Activated naive CD8-positive, alpha-beta T cell treated with anti-CD3 and anti-CD28 coated beads for 36 hours (primary cell): ENCODE measurements around the gene PLXNB3. TPM values are rescaled to one million over a fixed set of nuclear protein-coding genes. Genes with fewer than 3 reads are reported as not detected.

Source experiments
- DNase-seq: peaks from one replicate; pipeline ENCODE4 v3.0.0; 2021
- H3K27ac Mint-ChIP-seq: one replicate; pipeline ENCODE4 v1.8.0; 2022; ENCODE audit warnings: mild to moderate bottlenecking, moderate library complexity, mixed read lengths
- H3K27me3 Mint-ChIP-seq: one replicate; pipeline ENCODE4 v1.8.0; 2022; ENCODE audit warnings: mild to moderate bottlenecking, mixed read lengths
- H3K36me3 Mint-ChIP-seq: one replicate; pipeline ENCODE4 v1.8.0; 2021; ENCODE audit warnings: mild to moderate bottlenecking, mixed read lengths
- H3K4me1 Mint-ChIP-seq: one replicate; pipeline ENCODE4 v1.8.0; 2021; ENCODE audit warnings: mixed read lengths
- H3K4me3 Mint-ChIP-seq: one replicate; pipeline ENCODE4 v1.8.0; 2022; ENCODE audit warnings: mild to moderate bottlenecking, moderate library complexity, mixed read lengths
- H3K9me3 Mint-ChIP-seq: one replicate; pipeline ENCODE4 v1.8.0; 2022; ENCODE audit warnings: mixed read lengths
- total RNA-seq, 2 experiments: library from RNA; stranded (reverse); gene quantifications; one replicate each; pipeline ENCODE4 v1.2.3, GENCODE V29; 2021

Gene PLXNB3
- 1 to 10 TPM; 2.8 to 4.2 TPM for total RNA-seq

GRCh38 chrX:153763989-153764755 lies at the start of gene PLXNB3:
Gene PLXNB3 (plus strand): TSS chrX:153764249. CDS start chrX:153765536, 1,287 bp downstream.
- H3K27me3 Mint-ChIP-seq, result no peaks in the 10 kb centered on the region
- no peak within 1 kb of the TSS for H3K4me3 Mint-ChIP-seq

DNA sequence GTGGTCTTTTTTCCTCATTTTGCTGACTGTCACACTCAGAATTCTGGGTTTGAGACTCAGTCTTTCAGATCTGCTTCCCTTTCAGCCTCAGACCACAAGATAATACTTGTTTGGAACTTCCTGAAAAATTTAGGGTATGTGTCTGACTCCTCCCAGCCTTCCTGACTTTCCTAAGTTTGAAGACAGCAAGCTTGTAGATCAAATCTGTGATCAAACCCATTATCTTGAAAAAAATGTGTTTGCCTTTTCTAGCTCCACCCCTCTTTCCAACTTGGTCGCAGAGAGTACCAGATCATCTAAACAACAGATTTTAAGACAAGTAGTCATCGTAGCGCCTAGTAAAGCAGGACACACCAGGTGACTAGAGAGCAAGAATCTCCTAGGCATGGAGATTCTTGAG lies 49.8 kb upstream of the PLXNB3 start:
- Mint-ChIP-seq H3K36me3 (peaks cover 10% of the 10 kb centered on the region), H3K9me3 (no peaks in the 10 kb centered on the region), H3K4me1 (peaks cover 1% of the 10 kb centered on the region), H3K27ac (no peak overlapping the region), H3K4me3 (no peak overlapping the region), H3K27me3 (no peaks in the 10 kb centered on the region)
- DNase-seq, result no peak

More at GRCh38 chrX:153763989-153764755, at the start of gene PLXNB3:
- no peaks in the 10 kb centered on the region for H3K9me3 Mint-ChIP-seq
- no peak within 1 kb of the TSS for H3K27ac Mint-ChIP-seq
- DNase-seq, result peak; percentile 75
- no peaks in the 10 kb centered on the region for H3K36me3 Mint-ChIP-seq
- H3K4me1 Mint-ChIP-seq, result peaks cover 9% of the 10 kb centered on the region

DNA sequence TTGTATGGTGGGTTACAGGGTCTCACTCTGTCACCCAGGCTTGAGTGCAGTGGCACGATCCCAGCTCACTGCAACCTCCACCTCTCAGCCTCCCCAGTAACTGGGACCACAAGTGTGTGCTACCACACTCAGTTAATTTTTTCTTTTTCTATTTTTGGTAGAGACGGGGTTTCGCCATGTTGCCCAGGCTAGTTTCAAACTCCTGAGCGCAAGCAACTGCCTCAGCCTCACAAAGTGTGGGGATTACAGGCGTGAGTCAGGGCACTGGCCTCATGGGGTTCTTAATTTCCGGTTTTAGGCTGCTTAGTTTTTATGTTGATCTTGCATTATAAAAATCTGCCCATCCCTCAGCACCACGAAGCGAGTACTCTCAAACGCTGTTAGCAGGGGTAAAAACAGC lies 46.6 kb upstream of the PLXNB3 start:
- Mint-ChIP-seq H3K27me3 (no peaks in the 10 kb centered on the region), H3K4me3 (no peak overlapping the region), H3K9me3 (no peaks in the 10 kb centered on the region), H3K27ac (no peak overlapping the region), H3K4me1 (peaks cover 16% of the 10 kb centered on the region), H3K36me3 (peaks cover 20% of the 10 kb centered on the region)
- no peak for DNase-seq

DNA sequence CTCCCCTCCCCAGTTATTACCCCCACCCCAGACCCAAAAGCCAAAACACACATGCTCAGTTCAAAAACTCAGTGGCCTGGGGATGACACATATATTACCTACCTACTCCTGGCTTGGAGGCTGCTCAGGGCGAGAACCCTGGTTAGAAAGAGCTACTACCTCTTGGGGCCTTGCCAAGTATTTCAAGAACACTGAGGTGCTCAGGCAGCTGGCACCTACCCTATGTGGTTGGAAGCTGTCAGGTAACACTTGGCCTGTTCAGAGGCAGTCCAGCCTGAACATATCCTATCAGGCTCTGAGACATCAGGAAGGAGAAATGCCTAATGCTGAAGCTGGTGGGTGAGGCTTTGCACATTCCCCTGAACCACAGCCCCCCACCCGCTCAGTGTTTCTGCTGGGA lies 44.8 kb upstream of the PLXNB3 start:
- Mint-ChIP-seq H3K4me1 (peaks cover 18% of the 10 kb centered on the region), H3K27ac (no peak overlapping the region), H3K4me3 (no peak overlapping the region), H3K36me3 (peaks cover 24% of the 10 kb centered on the region), H3K27me3 (no peaks in the 10 kb centered on the region), H3K9me3 (no peaks in the 10 kb centered on the region)
- DNase-seq, result no peak

DNA sequence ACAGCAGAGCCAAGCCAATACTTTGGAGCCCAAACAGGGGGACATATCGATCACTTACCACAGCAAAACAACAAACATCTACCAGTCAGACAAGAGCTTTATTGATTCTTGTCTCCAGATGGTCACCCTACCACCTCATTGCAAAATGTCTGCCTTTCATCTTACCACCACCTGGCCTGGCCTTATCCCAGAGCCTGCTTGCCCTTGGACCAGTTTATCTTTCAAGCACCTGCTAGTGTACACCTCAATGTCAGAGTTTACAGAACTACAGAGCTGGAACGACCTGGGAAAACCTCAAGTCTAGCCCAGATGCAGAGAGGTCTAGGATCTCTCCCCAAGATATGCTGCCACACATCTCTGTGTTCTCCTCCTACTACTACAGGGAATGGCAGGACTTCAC lies 44.3 kb upstream of the PLXNB3 start:
- no peak overlapping the region for H3K27ac Mint-ChIP-seq
- H3K27me3 Mint-ChIP-seq, result no peaks in the 10 kb centered on the region
- peaks cover 18% of the 10 kb centered on the region for H3K4me1 Mint-ChIP-seq
- H3K9me3 Mint-ChIP-seq, result no peaks in the 10 kb centered on the region
- no peak for DNase-seq
- peaks cover 24% of the 10 kb centered on the region for H3K36me3 Mint-ChIP-seq
- no peak overlapping the region for H3K4me3 Mint-ChIP-seq

GRCh38 chrX:153722704-153723350 lies 41.2 kb upstream of the PLXNB3 start:
- H3K27me3 Mint-ChIP-seq, result no peaks in the 10 kb centered on the region
- peak overlapping the region; percentile 87 for H3K4me3 Mint-ChIP-seq
- DNase-seq, result no peak
- H3K27ac Mint-ChIP-seq, result peak overlapping the region; percentile 83
- peaks cover 22% of the 10 kb centered on the region for H3K36me3 Mint-ChIP-seq
- peaks cover 27% of the 10 kb centered on the region for H3K4me1 Mint-ChIP-seq
- no peaks in the 10 kb centered on the region for H3K9me3 Mint-ChIP-seq

GRCh38 chrX:153723351-153724251 lies 40.4 kb upstream of the PLXNB3 start:
- H3K4me3 Mint-ChIP-seq, result peak overlapping the region; percentile 87
- peak overlapping the region; percentile 83 for H3K27ac Mint-ChIP-seq
- DNase-seq, result peak; percentile 61
- peaks cover 22% of the 10 kb centered on the region for H3K36me3 Mint-ChIP-seq
- no peaks in the 10 kb centered on the region for H3K27me3 Mint-ChIP-seq
- no peaks in the 10 kb centered on the region for H3K9me3 Mint-ChIP-seq
- peaks cover 27% of the 10 kb centered on the region for H3K4me1 Mint-ChIP-seq

- Mint-ChIP-seq H3K27me3 (no peaks in the 10 kb centered on the region), H3K4me1 (peaks cover 26% of the 10 kb centered on the region), H3K9me3 (no peaks in the 10 kb centered on the region)
Measured at GRCh38 chrX:153724252-153725038, 39.6 kb upstream of the PLXNB3 start, which contains the start of the genes ABCD1 and BCAP31. Gene ABCD1 (plus strand): TSS chrX:153724856. CDS start chrX:153725267, 411 bp downstream. Gene BCAP31 (minus strand): TSS chrX:153724387. CDS start chrX:153723244, 1,143 bp downstream.

DNA sequence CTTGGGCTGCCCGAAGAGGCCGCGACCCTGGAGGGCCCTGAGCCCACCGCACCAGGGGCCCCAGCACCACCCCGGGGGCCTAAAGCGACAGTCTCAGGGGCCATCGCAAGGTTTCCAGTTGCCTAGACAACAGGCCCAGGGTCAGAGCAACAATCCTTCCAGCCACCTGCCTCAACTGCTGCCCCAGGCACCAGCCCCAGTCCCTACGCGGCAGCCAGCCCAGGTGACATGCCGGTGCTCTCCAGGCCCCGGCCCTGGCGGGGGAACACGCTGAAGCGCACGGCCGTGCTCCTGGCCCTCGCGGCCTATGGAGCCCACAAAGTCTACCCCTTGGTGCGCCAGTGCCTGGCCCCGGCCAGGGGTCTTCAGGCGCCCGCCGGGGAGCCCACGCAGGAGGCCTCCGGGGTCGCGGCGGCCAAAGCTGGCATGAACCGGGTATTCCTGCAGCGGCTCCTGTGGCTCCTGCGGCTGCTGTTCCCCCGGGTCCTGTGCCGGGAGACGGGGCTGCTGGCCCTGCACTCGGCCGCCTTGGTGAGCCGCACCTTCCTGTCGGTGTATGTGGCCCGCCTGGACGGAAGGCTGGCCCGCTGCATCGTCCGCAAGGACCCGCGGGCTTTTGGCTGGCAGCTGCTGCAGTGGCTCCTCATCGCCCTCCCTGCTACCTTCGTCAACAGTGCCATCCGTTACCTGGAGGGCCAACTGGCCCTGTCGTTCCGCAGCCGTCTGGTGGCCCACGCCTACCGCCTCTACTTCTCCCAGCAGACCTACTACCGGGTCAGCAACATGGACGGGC lies 38.8 kb upstream of the PLXNB3 start:
- H3K4me1 Mint-ChIP-seq, result peaks cover 21% of the 10 kb centered on the region
- DNase-seq, result peak; percentile 33
- no peak overlapping the region for H3K27ac Mint-ChIP-seq
- H3K9me3 Mint-ChIP-seq, result no peaks in the 10 kb centered on the region
- H3K36me3 Mint-ChIP-seq, result peaks cover 16% of the 10 kb centered on the region
- H3K4me3 Mint-ChIP-seq, result peak overlapping the region; percentile 61
- no peaks in the 10 kb centered on the region for H3K27me3 Mint-ChIP-seq

More at GRCh38 chrX:153724252-153725038, 39.6 kb upstream of the PLXNB3 start, which contains the start of the genes ABCD1 and BCAP31:
- H3K36me3 Mint-ChIP-seq, result peaks cover 18% of the 10 kb centered on the region
- H3K4me3 Mint-ChIP-seq, result peak within 1 kb of the TSS; percentile 87
- peak; percentile 90 for DNase-seq
- H3K27ac Mint-ChIP-seq, result peak within 1 kb of the TSS; percentile 83

DNA sequence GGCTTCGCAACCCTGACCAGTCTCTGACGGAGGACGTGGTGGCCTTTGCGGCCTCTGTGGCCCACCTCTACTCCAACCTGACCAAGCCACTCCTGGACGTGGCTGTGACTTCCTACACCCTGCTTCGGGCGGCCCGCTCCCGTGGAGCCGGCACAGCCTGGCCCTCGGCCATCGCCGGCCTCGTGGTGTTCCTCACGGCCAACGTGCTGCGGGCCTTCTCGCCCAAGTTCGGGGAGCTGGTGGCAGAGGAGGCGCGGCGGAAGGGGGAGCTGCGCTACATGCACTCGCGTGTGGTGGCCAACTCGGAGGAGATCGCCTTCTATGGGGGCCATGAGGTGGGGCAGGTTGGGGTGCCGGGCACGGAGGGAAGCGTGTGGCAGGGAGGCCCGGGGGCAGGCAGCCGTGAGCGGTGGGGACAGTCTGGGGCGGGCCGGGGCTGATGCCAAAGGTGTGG lies 38.2 kb upstream of the PLXNB3 start:
- peak overlapping the region; percentile 22 for H3K4me3 Mint-ChIP-seq
- DNase-seq, result no peak
- H3K36me3 Mint-ChIP-seq, result peaks cover 14% of the 10 kb centered on the region
- H3K27me3 Mint-ChIP-seq, result no peaks in the 10 kb centered on the region
- no peaks in the 10 kb centered on the region for H3K9me3 Mint-ChIP-seq
- H3K4me1 Mint-ChIP-seq, result peaks cover 19% of the 10 kb centered on the region
- H3K27ac Mint-ChIP-seq, result no peak overlapping the region

GRCh38 chrX:153726286-153727122 lies 37.5 kb upstream of the PLXNB3 start:
- Mint-ChIP-seq H3K27me3 (no peaks in the 10 kb centered on the region), H3K9me3 (peaks cover 2% of the 10 kb centered on the region)
- DNase-seq, result peak; percentile 46

DNA sequence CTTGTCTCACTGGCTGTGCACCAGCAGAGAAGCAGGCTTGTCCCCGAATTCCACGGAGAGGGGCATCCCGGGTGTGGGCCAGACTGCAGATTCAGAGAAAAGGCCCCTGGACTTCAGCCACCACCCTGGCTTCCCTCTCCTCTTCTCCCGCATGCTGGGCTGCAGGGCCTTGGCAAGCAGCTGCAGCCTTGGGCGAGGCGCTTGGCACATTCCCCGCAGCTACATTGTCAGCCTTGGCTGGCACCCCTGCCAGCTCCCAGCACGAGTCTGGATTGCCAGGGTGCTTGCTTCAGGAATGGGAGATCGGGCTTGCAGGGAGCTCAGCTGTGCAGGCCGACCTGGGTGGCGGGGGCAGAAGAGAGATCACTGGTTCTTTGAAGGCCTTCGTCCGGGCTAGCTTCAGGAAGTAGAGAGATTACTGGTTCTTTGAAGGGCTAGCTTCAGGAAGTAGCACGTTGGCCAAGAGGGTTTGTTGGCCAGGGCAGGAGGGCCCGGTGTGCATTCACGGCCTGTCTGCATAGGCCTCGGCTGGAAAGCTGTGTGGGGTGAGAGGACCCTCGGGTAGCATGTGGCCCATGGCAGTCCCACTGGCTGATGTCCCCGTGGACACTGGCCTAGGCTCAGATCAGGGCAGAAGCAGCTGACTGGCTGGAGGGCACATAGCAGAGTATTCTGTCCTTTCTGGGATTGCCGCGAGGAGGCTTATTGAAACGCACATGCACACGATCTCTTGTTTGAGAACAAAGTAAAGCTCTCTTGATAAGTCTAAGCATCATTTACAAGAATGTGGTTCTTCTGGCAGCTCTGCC lies 36.7 kb upstream of the PLXNB3 start:
- Mint-ChIP-seq H3K9me3 (peaks cover 6% of the 10 kb centered on the region), H3K4me3 (peak overlapping the region; percentile 63), H3K27me3 (no peaks in the 10 kb centered on the region), H3K27ac (peak overlapping the region; percentile 76), H3K36me3 (peaks cover 20% of the 10 kb centered on the region), H3K4me1 (peaks cover 24% of the 10 kb centered on the region)
- DNase-seq, result no peak

More at GRCh38 chrX:153726286-153727122, 37.5 kb upstream of the PLXNB3 start:
- Mint-ChIP-seq H3K4me3 (peak overlapping the region; percentile 63), H3K27ac (peak overlapping the region; percentile 76), H3K4me1 (peaks cover 24% of the 10 kb centered on the region), H3K36me3 (peaks cover 18% of the 10 kb centered on the region)
